Esophagus squamous epithelium (tissue), 5 donors: ENCODE results near the gene PKP1. TPM values are rescaled to one million over a fixed set of nuclear protein-coding genes. Genes with fewer than 3 reads are reported as not detected.

Experiments
- DNase-seq: peaks from one replicate; lab custom pipeline; 2025; lab: John Stamatoyannopoulos, UW
- H3K27ac ChIP-seq, 4 donors: fragments of 200-600 bp; sonication (generic); one replicate each; pipeline ENCODE4 v1.5.1; 2016 to 2019; ENCODE audit warnings: mild to moderate bottlenecking in 1 of 4
- H3K27me3 ChIP-seq, 4 donors: fragments of 200-600 bp; sonication (generic); 1 replicate in 3 of 4; 2 replicates in 1 of 4; pipeline versions ENCODE4 v1.5.1 to v1.6.0; 2017 to 2021; ENCODE audit warnings: antibody characterized with exemption in 1 of 4
- H3K36me3 ChIP-seq, 3 donors: fragments of 200-600 bp; sonication (generic); one replicate each; pipeline ENCODE4 v1.5.1; 2016 to 2019
- H3K4me1 ChIP-seq, 3 donors: fragments of 200-600 bp; sonication (generic); one replicate each; pipeline ENCODE4 v1.5.1; 2017 to 2019
- H3K4me3 ChIP-seq, 4 donors: fragments of 200-600 bp; sonication (generic); 1 replicate in 3 of 4; 2 replicates in 1 of 4; pipeline ENCODE4 v1.5.1; 2016 to 2019; ENCODE audit warnings: mild to moderate bottlenecking in 2 of 4, moderate library complexity in 1 of 4
- H3K9me3 ChIP-seq, 3 donors: fragments of 200-600 bp; sonication (generic); one replicate each; pipeline ENCODE4 v1.5.1; 2016 to 2019
- POLR2A ChIP-seq, 4 donors: fragments of 450-650 bp; IDR thresholded peaks; one replicate each; pipeline ENCODE4 v1.6.1; 2017; ENCODE audit warnings: antibody characterized with exemption in 4 of 4, mild to moderate bottlenecking in 4 of 4, moderate library complexity in 3 of 4
- WGBS, 2 donors: methylation state at CpG; one replicate each; pipeline ENCODE4 v1.1.5; 2018; 5-methylcytosine and 5-hydroxymethylcytosine counted together
- intact Hi-C: fragments of 100-400 bp; cut with DNase I; formaldehyde crosslinking; loops from one replicate; pipeline ENCODE4 v1.15.0; 2022
- total RNA-seq, 4 donors: library from RNA; depleted of rRNA; stranded (reverse); fragments of >200 nt; gene quantifications; one replicate each; pipeline ENCODE4 v1.1.0, GENCODE V29; 2016
- TF ChIP-seq, protein P1 (sequence below), 6 experiments: fragments of 450-650 bp in 4 of 6; fragments of 200-600 bp in 2 of 6; sonication (generic) in 2 of 6; IDR thresholded peaks; one replicate each; pipeline ENCODE4 v1.5.1; 2016 to 2019; ENCODE audit warnings: antibody characterized with exemption in 6 of 6, mild to moderate bottlenecking in 4 of 6, moderate library complexity in 4 of 6
- donor health status: DM: yes; HTN: yes; CAD: no.

Gene PKP1
- total RNA-seq, 4 donors from 2014 or later = 263 to 706 (median 410) TPM

DNA sequence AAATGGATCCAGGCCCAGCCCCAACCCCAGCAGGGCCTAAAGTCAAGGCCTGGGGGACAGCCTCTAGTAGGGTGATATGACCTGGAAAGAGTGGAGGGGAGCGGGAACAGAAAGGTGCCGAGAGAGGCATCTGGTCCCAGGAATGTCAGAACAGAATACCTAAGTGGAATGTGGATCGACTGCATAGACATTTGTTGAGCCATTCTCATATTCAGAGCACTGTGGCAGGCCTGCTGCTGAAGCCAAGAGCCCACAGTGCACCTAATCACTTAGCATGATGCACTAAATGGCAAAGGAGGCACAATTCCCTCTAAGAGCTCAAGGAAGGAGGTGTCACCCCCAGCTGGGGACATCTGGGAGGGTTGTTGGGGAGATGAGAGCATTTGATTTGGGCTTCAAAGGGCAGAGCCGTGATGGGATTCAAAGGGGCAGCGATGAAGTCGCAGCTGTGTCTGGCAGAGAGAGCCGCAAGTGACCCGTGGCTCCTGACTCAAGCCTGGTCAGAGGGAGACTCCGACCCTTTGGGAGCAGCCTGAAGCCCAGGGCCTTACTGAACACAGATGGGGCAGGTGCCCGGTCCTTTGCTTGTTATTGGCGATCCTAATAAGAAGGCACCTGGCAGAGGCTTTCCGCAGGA lies 8.6 kb upstream of the PKP1 start:
- H3K27ac ChIP-seq = peak overlapping the region; percentile 71 to 91 (median 86)

DNA sequence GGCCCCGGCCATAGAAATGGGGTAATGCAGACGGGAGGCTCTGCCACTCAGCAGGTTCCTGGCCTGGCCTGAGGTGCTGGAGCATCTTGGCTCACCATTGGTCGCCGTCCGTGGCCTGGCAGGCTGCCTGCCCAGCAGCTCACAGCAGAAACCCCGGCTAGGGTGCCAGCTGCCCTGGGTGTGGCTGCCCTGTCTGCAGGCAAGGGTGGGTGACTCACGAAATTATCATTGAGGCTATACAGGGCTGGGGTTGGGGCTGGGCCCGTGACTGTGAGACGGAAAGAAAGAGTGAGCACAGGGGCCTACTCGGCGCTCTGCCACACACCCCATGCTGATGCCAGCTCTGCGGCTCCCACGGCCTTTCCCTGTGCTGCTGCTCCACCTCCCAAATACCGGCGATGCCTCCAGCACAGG lies 8.0 kb upstream of the PKP1 start:
- peaks cover 13 to 58% (median 28%) of the 10 kb centered on the region in 3 donors for H3K4me1 ChIP-seq
- TF ChIP-seq, protein P1, sequence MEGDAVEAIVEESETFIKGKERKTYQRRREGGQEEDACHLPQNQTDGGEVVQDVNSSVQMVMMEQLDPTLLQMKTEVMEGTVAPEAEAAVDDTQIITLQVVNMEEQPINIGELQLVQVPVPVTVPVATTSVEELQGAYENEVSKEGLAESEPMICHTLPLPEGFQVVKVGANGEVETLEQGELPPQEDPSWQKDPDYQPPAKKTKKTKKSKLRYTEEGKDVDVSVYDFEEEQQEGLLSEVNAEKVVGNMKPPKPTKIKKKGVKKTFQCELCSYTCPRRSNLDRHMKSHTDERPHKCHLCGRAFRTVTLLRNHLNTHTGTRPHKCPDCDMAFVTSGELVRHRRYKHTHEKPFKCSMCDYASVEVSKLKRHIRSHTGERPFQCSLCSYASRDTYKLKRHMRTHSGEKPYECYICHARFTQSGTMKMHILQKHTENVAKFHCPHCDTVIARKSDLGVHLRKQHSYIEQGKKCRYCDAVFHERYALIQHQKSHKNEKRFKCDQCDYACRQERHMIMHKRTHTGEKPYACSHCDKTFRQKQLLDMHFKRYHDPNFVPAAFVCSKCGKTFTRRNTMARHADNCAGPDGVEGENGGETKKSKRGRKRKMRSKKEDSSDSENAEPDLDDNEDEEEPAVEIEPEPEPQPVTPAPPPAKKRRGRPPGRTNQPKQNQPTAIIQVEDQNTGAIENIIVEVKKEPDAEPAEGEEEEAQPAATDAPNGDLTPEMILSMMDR (IDR thresholded peaks at IDR 0.05) = no peak
- TF ChIP-seq POLR2A (IDR thresholded peaks at IDR 0.05) = peak in 1 of 4 donors; percentile 31
- no peaks in the 10 kb centered on the region for H3K9me3 ChIP-seq
- peak overlapping the region; percentile 82 to 91 (median 91) for H3K27ac ChIP-seq
- no peak overlapping the region for H3K4me3 ChIP-seq
- no peak for DNase-seq
- intact Hi-C loops = no loop called here
- H3K36me3 ChIP-seq = no peaks in the 10 kb centered on the region
- peaks cover 0 to 13% (median 0%) of the 10 kb centered on the region in 4 donors for H3K27me3 ChIP-seq
- WGBS, 2 donors = 43 to 45% methylated on average over 3 to 4 of the region's 15 CpGs

More for the DNA sequence above, 8.6 kb upstream of the PKP1 start:
- H3K9me3 ChIP-seq = no peaks in the 10 kb centered on the region
- DNase-seq = no peak
- peaks cover 0 to 10% (median 0%) of the 10 kb centered on the region in 4 donors for H3K27me3 ChIP-seq
- H3K4me3 ChIP-seq = no peak overlapping the region
- 63 to 69% methylated on average over 3 to 11 of the region's 12 CpGs for WGBS, 2 donors
- H3K4me1 ChIP-seq = peaks cover 15 to 61% (median 30%) of the 10 kb centered on the region in 3 donors
- intact Hi-C loops = no loop called here
- H3K36me3 ChIP-seq = no peaks in the 10 kb centered on the region
- TF ChIP-seq, protein P1 (IDR thresholded peaks at IDR 0.05) = no peak
- TF ChIP-seq POLR2A (IDR thresholded peaks at IDR 0.05) = no peak

DNA sequence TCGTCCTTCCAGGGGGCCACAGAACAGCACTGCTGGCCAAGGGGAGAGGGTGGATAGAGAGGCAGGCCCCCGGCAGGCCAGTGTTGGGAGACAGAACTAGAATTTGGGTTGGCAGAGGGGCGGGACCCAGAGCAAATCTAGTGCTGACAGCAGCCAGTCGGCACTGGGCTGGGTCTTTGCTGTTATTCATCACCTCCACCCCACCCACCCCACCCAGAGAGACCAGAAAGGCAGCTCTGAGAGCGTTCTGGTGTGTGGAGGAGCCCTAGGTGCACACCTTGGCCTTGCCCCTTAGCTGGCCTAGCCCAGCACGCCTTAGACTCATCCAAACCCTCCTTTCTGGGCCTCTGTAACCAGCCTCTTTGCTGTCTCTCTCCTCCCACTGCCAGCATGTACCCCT lies 6.4 kb upstream of the PKP1 start:
- Histone ChIP-seq H3K4me1 (peaks cover 13 to 67% (median 26%) of the 10 kb centered on the region in 3 donors), H3K9me3 (no peaks in the 10 kb centered on the region), H3K36me3 (no peaks in the 10 kb centered on the region), H3K4me3 (no peak overlapping the region), H3K27me3 (peaks cover 0 to 21% (median 0%) of the 10 kb centered on the region in 4 donors), H3K27ac (peak overlapping the region; percentile 64 to 91 (median 91))
- no peak for TF ChIP-seq POLR2A (IDR thresholded peaks at IDR 0.05)
- TF ChIP-seq, protein P1 (IDR thresholded peaks at IDR 0.05) = no peak
- intact Hi-C loops = no loop called here
- DNase-seq = no peak
- WGBS, 2 donors = 32 to 40% methylated on average over 1 to 4 of the region's 6 CpGs

DNA sequence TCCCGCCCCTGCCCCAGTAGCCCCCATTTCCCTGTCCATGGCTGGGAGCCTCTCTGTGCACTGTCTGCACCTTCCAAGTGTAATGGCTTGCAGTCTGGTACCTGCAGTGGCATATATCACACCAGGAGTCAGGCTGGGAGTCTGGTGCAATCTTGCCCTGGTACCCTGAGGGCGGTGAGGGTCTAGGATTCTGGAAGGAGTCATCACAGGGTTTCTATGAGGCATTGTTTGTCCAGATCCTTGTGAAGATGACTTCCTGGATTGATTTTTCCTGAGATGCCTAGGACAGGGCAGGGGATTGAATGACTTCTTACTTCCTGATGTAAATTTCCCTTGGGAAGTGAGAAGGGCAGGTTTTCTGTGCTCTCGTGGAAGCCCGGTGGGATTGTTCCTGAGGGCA lies 5.9 kb upstream of the PKP1 start:
- intact Hi-C loops = no loop called here
- H3K27me3 ChIP-seq = peaks cover 0 to 26% (median 0%) of the 10 kb centered on the region in 4 donors
- H3K36me3 ChIP-seq = no peaks in the 10 kb centered on the region
- no peaks in the 10 kb centered on the region for H3K9me3 ChIP-seq
- H3K4me1 ChIP-seq = peaks cover 13 to 72% (median 26%) of the 10 kb centered on the region in 3 donors
- no peak overlapping the region for H3K4me3 ChIP-seq
- no peak for DNase-seq
- WGBS, 2 donors = 44 to 76% methylated on average over 2 to 3 of the region's 4 CpGs
- TF ChIP-seq, protein P1 (IDR thresholded peaks at IDR 0.05) = no peak
- TF ChIP-seq POLR2A (IDR thresholded peaks at IDR 0.05) = no peak
- peak overlapping the region; percentile 64 to 91 (median 91) for H3K27ac ChIP-seq

DNA sequence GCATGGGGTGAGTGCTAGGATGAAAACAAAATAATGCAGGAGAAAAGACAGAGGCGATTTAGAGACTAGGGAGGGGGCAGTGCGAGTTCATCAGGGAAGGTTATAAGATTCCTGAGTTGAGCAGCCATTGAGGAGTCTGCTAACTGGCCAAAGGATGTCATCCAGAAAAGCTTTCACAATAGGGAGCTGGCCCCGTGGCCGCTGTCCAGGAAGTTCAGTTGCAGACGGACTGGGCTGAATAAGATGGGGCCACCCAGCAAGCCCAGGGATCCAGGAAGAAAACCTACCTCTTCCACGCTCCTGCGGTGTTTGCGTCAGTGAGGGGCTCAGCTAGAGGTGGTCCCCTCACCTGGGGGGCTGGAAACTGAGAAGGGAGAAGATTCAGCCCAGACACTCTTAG lies 4.0 kb upstream of the PKP1 start:
- WGBS, 2 donors = 55 to 67% methylated on average over 5 to 8 of the region's 8 CpGs
- DNase-seq = no peak
- no peak overlapping the region for H3K4me3 ChIP-seq
- H3K27ac ChIP-seq = peak overlapping the region in 1 of 4 donors; percentile 38
- H3K9me3 ChIP-seq = no peaks in the 10 kb centered on the region
- H3K27me3 ChIP-seq = peaks cover 0 to 45% (median 0%) of the 10 kb centered on the region in 4 donors
- peaks cover 18 to 86% (median 26%) of the 10 kb centered on the region in 3 donors for H3K4me1 ChIP-seq
- TF ChIP-seq, protein P1 (IDR thresholded peaks at IDR 0.05) = no peak
- no peak for TF ChIP-seq POLR2A (IDR thresholded peaks at IDR 0.05)
- intact Hi-C loops = no loop called here
- no peaks in the 10 kb centered on the region for H3K36me3 ChIP-seq
